HG02870 (cell line): ENCODE measurements around the gene VPS4B.
"Not testable (repeated sequence)": the region's sequence is repeated elsewhere in the genome, so short reads cannot be mapped to it uniquely, and the experiment has no call there.

Experiments
- ATAC-seq: cut with Tn5 transposase; IDR thresholded peaks from one replicate; pipeline ENCODE4 v1.9.1; 2021; ENCODE audit warnings: mild to moderate bottlenecking, moderate library complexity; ENCODE audit not compliant: unreplicated experiment

Gene VPS4B

GRCh38 chr18:63373161-63373560, 49.1 kb downstream of the VPS4B start:
- ATAC-seq: no peak

DNA sequence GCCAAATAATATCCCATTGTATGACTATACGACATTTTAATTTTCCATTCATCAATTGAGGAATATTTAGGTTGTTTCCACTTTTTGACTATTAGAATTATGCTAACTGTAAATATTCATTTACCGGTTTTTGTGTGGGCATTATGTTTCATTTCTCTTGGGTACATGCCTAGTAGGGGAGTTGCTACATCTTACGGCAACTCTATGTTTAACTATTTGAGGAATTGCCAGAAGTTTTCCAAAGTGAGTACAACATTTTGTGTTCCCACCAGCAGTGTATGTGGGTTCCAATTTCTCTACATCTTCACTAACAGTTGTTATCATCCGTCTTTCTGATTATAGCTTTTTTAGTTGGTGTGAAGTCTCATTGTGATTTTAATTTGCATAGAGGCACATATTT, 53.7 kb downstream of the VPS4B start:
- ATAC-seq: no peak

DNA sequence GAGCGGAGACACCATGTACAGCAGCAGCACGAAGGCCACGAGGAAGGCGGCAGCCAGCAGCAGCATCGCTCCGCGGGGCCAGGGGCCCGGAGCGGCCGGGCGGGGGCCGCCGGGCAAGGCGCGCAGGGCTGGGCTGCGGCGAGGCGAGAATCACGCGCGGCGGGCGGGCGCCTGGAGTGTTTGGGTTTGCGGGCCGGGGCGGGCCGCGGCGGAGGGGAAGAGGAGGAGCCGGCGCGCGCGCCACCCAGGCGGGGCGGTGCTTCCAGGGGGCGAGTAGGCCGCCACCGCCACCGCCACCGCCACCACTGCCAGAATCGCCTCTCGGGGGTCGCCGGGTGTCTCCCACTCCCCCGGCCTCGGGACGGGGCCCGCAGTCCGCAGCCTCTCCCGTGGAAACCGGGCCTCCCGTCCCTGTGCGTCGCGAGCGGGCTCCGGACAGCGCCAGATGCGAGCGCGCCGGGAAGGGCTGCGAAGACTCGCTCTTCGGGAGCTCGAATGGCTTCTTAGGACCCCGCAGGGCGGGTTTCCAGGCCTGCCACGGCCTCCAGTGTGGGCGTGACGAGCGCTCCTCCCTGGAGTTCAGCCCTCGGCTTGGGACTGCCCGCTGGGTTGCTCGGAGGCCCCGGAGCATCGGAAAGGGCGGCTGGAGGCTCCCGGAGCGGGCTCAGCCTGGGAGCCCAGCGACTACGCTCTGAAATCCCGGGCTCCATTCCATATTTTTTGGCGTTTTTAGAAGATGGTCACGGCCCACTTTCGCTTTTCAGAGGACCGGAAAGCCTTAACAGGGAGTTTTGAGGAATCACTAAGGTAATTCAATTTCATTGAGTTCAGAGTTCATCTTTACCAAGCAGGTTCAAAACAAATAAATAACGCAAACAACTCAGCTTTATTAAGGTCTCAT, 55.0 kb downstream of the VPS4B start, which contains the start of gene KDSR:
Gene KDSR (minus strand): TSS at position 154 of the 901 bp plus-strand sequence. CDS start 88 bp downstream, at position 66.
- ATAC-seq: peak; percentile 83

GRCh38 chr18:63366213-63367052, 55.8 kb downstream of the VPS4B start:
- peak; percentile 26 for ATAC-seq

DNA sequence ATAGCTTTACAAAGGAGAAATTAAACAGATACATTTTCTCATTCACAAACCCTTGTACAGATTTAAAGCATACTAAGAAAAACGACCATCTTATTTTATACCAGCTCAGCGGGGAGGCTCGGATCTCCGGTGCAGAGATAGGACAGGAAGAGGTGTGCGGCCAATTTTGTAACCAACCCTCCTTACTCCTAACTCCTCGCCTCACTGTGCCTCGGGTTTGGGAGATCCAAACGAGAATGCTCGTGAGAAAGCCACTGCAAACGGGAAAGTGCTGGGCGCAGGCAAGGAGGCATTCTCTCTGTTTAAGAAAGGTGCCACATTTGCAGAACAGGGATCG, 56.4 kb downstream of the VPS4B start:
- no peak for ATAC-seq

- ATAC-seq: no peak
These were observed 58.3 kb downstream of the VPS4B start for GRCh38 chr18:63363951-63364350.

- not testable (repeated sequence) for ATAC-seq
These were observed 58.9 kb downstream of the VPS4B start for GRCh38 chr18:63363420-63363819.

DNA sequence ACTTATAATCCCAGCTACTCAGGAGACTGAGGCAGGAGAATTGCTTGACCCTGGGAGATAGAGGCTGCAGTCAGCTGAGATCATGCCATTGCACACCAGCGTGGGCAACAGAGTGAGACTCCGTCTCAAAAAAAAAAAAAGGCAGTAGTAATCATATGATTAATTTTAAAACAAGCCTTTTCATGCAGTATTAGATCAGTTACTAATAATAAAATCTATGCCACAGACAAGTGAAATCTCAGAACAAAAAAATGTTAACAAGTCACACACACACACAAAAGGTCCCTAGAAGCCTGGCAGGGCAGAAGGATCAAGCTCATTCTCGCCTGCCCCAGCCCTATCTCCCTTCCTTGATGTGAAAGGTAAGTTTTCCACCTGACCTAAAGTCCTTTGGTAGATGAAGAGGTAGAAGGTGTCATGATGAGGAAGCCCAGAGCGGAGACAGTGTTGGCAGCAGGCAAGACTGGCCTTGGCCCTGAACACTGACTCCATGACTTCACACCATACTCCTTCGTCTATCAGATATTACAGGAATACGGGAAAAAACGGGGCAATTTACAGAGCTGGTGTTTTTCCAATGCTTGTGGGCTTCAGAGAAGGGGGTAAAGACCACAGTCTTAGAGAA, 65.9 kb downstream of the VPS4B start:
- no peak for ATAC-seq

DNA sequence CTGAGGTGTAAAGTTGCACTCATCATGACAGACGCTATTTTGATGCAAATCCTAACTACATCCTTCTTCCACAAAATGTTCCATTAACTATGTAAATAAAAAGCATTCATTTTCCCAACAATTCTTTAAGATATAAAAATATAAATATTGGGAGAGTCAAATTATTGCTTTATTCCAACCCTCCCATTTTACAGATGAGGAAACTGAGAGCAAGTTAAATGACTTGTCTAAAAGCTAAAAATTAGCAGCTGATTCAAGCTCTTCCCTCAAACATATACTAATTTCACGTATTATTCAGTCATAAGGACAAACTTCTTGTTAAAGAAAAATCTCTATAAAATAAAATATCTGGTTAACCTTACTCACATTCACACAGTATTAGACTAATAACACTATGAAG, 72.0 kb downstream of the VPS4B start:
- no peak for ATAC-seq

DNA sequence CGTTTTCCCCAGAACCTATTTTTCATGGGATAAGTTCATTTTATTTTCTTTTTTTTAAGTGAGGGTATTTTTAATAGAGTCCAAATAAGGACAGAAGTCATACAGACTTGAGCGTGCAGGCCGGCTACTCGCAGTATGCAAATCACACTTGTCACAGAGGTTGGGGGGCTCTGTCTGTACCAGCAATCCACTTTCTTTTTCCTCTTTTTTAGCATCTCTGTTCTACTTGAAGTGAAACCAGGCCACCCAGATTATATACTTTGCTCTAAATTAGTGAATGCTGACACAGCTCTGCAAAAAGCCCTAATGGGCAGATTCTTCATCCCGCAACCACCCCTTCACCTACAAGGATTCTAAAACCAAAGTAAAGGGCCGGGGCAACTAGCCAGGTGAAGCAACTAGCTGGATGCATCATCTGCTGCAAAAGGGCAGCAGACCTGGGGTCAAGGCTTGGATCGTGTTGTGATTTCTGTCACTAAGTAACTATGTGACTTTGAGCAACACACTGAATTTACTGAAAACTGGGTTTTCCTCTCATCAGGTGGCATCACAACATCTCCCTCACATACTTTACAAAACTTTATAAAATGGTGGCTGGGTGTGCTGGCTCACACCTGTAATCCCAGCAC, 73.7 kb downstream of the VPS4B start:
- ATAC-seq: no peak

GRCh38 chr18:63346480-63347183, 75.6 kb downstream of the VPS4B start:
- ATAC-seq: no peak

DNA sequence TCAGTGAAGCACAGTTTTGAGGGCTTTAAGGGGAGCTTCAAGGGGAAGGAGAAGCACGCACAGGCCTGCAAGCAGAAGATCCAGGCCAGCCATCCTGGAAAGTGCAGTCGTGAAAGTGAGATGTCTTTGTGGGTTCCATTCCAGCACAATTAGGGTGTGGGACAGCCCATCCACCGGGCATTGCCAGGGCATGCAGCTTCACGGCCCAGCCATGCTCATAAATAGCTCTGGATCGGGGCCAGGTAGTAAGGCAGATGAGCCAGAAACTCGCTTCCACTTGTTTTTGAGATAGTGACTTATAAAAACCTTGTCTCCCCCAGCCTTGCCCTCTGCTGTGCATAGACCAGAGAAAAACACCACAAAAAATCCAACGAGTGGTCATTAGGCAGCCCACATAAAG, 76.2 kb downstream of the VPS4B start:
- ATAC-seq: no peak

- ATAC-seq: no peak
These were observed 77.4 kb downstream of the VPS4B start for GRCh38 chr18:63344918-63345317.

GRCh38 chr18:63344263-63344662, 78.0 kb downstream of the VPS4B start:
- no peak for ATAC-seq

GRCh38 chr18:63342206-63342605, 80.1 kb downstream of the VPS4B start:
- ATAC-seq: peak; percentile 90

GRCh38 chr18:63339920-63340484, 82.3 kb downstream of the VPS4B start:
- no peak for ATAC-seq
